GM21528 (cell line): ENCODE measurements around the gene IL2RG.

Source experiments
- ATAC-seq: cut with Tn5 transposase; IDR thresholded peaks from one replicate; pipeline ENCODE4 v1.9.1; 2021; ENCODE audit warnings: mild to moderate bottlenecking, moderate library complexity; ENCODE audit not compliant: unreplicated experiment, low FRiP score

IL2RG gene

DNA sequence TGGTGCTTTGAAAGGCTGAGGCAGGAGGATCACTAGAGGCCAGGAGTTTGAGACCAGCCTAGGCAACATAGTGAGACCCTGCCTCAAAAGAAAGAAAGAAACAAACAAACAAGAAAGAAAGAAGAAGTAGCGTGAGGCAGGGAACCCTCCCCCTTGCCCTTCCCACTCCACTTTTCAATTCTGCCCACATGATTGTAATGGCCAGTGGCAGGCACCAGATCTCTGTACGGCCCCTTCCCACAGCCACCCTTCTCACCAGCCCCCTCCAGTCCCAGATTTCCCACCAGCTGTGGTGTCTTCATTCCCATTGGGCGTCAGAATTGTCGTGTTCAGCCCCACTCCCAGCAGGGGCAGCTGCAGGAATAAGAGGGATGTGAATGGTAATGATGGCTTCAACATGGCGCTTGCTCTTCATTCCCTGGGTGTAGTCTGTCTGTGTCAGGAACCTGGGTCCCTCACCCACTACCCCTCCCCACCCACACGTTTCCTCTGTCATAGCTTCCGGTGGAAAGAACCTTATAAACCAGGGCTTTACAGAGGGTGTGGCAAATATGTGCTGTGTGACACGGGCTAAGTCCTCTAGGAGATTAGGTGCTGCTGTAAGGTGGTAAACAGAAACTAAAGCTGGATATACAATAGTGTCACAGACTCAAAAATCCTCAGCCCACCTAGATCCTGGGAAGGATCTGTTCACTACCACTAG is at the start of gene IL2RG:
IL2RG (minus strand) TSS at position 437 of the 703 bp plus-strand sequence; CDS start at position 399, 38 bp downstream.
- ATAC-seq = peak; percentile 91

- no peak for ATAC-seq
These were observed 49.1 kb upstream of the IL2RG start for GRCh38 chrX:71160475-71160874.

DNA sequence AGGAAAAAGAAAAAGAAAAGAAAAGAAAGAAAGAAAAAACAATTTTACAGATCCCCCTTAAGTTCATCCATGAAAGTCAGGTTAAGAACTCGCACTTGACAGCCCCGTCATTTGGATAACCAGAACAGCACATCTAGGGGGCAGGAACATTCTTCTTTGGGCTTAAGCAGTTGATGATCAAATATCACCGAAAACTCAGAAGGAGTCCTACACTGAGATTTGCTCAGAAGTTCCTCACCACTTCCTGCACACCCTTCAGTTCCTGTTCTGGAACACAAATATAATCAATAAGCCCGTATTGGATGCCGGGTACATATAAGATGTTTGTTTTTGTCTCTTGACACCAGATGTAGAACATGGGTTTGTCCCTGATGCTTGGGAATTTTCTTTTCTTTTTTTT is 48.0 kb upstream of the IL2RG start:
- ATAC-seq = no peak

DNA sequence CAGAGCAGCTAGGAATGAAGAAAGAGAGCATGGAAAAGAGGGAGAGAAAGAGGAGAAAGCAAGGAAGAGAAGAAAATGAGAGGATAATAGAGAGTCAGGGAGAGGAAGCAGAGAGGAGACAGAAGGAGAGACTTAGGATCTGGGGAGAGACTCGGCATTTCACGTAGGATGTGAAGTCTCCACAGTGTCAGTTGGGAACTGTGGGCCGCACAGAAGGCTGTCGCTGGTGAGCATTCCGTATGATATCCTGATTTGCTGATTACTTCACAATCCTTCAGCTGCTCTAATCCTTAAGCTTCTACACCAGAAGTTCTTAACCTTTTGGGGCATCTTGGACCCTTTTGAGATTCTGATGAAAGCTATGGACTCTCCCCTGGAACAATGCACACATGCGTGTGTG is 47.2 kb upstream of the IL2RG start:
- ATAC-seq = no peak

DNA sequence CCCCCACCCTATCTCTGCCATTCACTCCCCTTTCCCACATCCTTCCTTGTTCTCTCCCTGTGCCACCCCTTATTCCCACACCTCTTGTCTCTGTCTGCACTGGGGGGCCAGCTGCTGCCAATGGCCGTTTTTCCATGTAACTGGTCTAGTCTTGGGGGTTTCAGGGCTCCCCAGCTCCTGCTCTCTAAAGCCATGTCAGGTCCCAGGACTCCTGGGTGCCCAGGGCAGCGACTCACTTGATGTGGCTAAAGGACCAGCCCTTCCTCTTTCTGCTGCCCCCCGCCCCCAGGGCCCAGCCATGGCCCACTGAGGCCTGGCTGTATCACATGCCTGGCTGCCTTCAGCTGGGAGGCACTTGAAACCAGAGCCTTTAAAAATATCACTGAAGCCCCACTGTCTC is 43.3 kb upstream of the IL2RG start:
- ATAC-seq = no peak

DNA sequence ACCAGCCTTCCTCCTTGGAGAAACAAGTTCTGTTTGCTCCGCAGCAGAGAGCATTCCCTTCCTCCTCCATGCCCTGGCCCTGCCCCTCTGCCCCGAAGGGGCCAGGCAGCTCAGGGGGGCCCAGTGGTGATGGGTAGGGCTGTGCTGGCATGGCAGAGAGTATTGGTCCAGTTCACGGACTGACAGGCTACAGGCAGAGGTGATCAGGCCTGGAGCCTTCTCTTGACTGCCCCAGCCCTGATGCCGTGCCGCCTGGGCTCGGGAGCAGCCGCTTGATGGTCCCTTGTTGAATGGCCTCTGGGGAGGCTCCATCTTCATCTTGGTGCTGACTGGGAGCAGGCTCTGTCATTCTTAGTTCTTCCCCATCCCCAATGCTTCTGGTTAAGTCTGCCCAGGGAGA is 42.8 kb upstream of the IL2RG start:
- ATAC-seq = no peak

DNA sequence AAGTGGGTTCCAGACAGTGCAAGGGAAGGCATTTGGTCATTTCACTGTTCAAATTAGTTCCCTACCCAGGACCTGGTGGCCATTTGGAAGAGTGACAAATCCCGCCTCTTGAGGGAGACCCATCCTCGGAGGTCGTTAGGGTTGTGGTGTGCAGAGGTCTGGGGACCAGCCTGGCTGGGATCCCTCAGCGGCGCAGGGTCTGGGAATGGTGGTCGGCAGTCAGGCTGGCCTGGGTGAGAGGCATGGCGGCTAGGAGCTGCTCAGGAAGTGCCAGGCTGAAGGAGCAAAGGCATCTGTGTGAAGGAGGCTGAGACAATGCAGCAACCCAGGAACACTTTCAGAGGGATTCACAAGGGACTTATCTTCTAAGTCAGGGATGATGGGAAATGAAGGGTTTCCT is 40.0 kb upstream of the IL2RG start:
- no peak for ATAC-seq

DNA sequence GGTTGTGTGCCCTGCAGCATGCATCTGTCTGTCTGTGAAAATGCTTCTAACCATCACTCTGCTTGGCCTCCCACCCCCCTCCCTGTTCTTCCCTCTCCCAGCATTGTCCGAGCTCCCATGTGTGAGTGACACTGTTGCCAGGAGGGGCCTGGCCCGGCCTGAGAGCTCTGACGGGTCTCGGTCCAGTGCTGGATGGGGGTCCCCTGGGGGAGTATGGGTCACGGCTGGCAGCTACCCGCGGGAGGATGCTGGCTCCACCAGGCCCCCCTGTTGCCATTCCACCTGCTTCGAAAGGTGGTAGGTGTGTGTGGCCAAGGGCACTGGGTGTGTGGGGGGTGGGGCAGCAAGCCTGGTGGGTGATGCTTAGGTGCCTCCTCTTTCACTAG is 36.9 kb upstream of the IL2RG start:
- ATAC-seq = no peak

- no peak for ATAC-seq
These were observed 36.3 kb upstream of the IL2RG start for GRCh38 chrX:71147496-71148277.

- ATAC-seq = no peak
These were observed 33.3 kb upstream of the IL2RG start, which contains the start of gene NLGN3 for GRCh38 chrX:71144651-71145050. Gene NLGN3, plus strand, starts transcription at chrX:71144841. Its CDS starts 2,909 bp downstream, at chrX:71147750.

- no peak for ATAC-seq
These were observed 32.1 kb upstream of the IL2RG start for GRCh38 chrX:71143508-71143907.

- no peak for ATAC-seq
These were observed 29.1 kb upstream of the IL2RG start for GRCh38 chrX:71140440-71140839.

DNA sequence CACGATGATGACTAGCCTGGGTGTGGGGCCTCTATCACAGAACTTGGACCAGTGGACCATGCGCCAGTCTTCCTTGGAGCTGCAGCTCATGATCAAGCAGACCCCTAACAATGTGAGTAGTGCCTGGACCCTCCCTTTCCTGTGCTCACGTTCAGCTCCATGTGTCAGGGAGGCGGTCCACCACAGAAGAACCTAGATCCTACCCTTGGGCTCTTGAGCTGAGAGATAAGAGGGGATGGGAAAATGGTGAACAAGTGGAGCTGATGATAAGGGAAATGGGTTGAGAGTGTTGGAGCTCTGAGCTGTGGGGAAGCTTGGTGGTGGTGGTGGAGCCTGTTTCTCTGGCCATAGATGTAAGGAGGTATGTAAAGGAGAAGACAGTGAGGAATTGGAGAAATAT is 20.1 kb upstream of the IL2RG start:
- no peak for ATAC-seq

- no peak for ATAC-seq
These were observed 17.8 kb upstream of the IL2RG start for GRCh38 chrX:71128915-71129765.

- no peak for ATAC-seq
These were observed 16.9 kb upstream of the IL2RG start for GRCh38 chrX:71128166-71128833.

DNA sequence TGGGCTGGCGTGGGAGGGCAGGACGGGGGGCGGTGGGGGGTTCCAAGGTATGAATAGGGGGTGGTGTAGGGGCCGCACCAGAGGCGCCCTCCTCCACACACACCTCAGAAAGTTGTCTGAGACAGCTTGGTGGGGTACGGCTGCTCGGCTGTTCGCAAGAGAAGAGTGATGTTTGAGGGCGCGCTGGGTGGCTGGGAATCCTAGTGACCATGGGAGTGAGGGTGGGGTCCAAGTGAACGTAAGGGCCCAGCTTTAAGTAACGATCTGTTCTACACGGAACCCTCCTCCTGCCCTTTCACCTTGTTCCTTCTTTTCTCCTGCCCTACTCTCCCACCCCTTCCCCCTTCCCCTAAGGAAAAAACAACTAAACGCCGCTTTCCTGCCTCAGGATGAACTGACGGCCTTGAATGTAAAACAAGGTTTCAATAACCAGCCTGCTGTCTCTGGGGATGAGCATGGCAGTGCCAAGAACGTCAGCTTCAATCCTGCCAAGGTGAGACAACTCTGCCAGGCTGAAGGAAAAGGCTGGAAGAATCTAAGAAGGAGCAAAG is 7.7 kb upstream of the IL2RG start:
- ATAC-seq = peak; percentile 21

GRCh38 chrX:71118032-71118984 is 6.9 kb upstream of the IL2RG start, which contains the start of gene MED12:
Gene MED12, plus strand, starts transcription at chrX:71118596. Its CDS starts 159 bp downstream, at chrX:71118755.
- peak; percentile 90 for ATAC-seq

GRCh38 chrX:71117358-71117757 is 6.0 kb upstream of the IL2RG start:
- ATAC-seq = no peak

GRCh38 chrX:71111921-71112431 is 599 bp upstream of the IL2RG start:
- ATAC-seq = peak; percentile 19
